GM20000 (cell line): ENCODE measurements around the gene GSPT1.
"Not testable (repeated sequence)": the region's sequence is repeated elsewhere in the genome, so short reads cannot be mapped to it uniquely, and the experiment has no call there.

Experiments used
- DNase-seq: peaks from one replicate; pipeline ENCODE4 v3.0.0; 2012; ENCODE audit warnings: low spot score
- CTCF ChIP-seq: IDR thresholded peaks from 2 replicates; pipeline ENCODE4 v1.5.1; 2012; ENCODE audit warnings: mild to moderate bottlenecking, control low read depth; ENCODE audit errors: extremely low read depth, missing control alignments

Gene GSPT1

GRCh38 chr16:11843206-11843605 lies 72.5 kb downstream of the GSPT1 start:
- DNase-seq = no peak
- no peak for TF ChIP-seq CTCF

GRCh38 chr16:11841026-11841425 lies 74.7 kb downstream of the GSPT1 start:
- no peak for DNase-seq
- TF ChIP-seq CTCF = no peak

- no peak for TF ChIP-seq CTCF
- DNase-seq = no peak
Observed at GRCh38 chr16:11836650-11837244, 79.0 kb downstream of the GSPT1 start.

- no peak for TF ChIP-seq CTCF
- DNase-seq = no peak
Observed at GRCh38 chr16:11835891-11836649, 79.7 kb downstream of the GSPT1 start.

- DNase-seq = no peak
- TF ChIP-seq CTCF = no peak
Observed at GRCh38 chr16:11835309-11835708, 80.4 kb downstream of the GSPT1 start.

GRCh38 chr16:11833951-11834695 lies 81.6 kb downstream of the GSPT1 start:
- TF ChIP-seq CTCF = no peak
- no peak for DNase-seq

- no peak for TF ChIP-seq CTCF
- DNase-seq = no peak
Observed at GRCh38 chr16:11828696-11829095, 87.1 kb downstream of the GSPT1 start.

- not testable (repeated sequence) for DNase-seq
Observed at GRCh38 chr16:11825520-11826165, 90.1 kb downstream of the GSPT1 start.
